Testis (tissue), 2 donors: Measurements from ENCODE around the gene TOE1.

ENCODE experiments used
- CTCF ChIP-seq, 3 experiments: fragments of 450-650 bp in 2 of 3; fragments of 200-600 bp in 1 of 3; sonication (generic) in 1 of 3; IDR thresholded peaks; one replicate each; pipeline ENCODE4 v1.5.1; 2016 to 2019; ENCODE audit warnings: antibody characterized with exemption in 3 of 3, mild to moderate bottlenecking in 2 of 3, moderate library complexity in 1 of 3
- POLR2A ChIP-seq: fragments of 450-650 bp; IDR thresholded peaks from one replicate; pipeline ENCODE4 v1.6.1; 2017; ENCODE audit warnings: antibody characterized with exemption, mild to moderate bottlenecking, moderate library complexity

GRCh38 chr1:45378184-45378583 is 38.2 kb downstream of the TOE1 start:
- TF ChIP-seq CTCF (IDR thresholded peaks at IDR 0.05) (no peak), POLR2A (no peak)
